Loucy (cell line): ENCODE measurements around the gene IQCK.

Source experiments
- CTCF ChIP-seq: fragments of 200-600 bp; sonication (generic); conservative IDR thresholded peaks from 2 replicates; pipeline ENCODE4 v1.5.1; 2014; ENCODE audit warnings: mild to moderate bottlenecking, antibody characterized with exemption, low read length
- EZH2phosphoT487 ChIP-seq: fragments of 200-600 bp; IDR thresholded peaks from 2 replicates; pipeline ENCODE4 v1.6.1; 2018; ENCODE audit warnings: antibody characterized with exemption, mild to moderate bottlenecking, moderate library complexity, borderline replicate concordance

- TF ChIP-seq CTCF (no peak), EZH2phosphoT487 (no peak)
Measured at GRCh38 chr16:19808061-19808641, 90.1 kb downstream of the IQCK start.
